ENCODE results near the gene CDH15. TPM values are rescaled to one million over a fixed set of nuclear protein-coding genes. Genes with fewer than 3 reads are reported as not detected.

The CDH15 gene
- total and polyA plus RNA-seq, 9 donors = 0.10 to 0.45 (median 0.30) TPM; not detected in 5

GRCh38 chr16:89154390-89155183, 17.0 kb upstream of the CDH15 start:
- Histone ChIP-seq H3K9me3 (no peaks in the 10 kb centered on the region), H3K27me3 (no peaks in the 10 kb centered on the region), H3K4me1 (ENCODE audit: insufficient read depth) (peaks cover 12% of the 10 kb centered on the region), H3K4me3 (no peak overlapping the region), H3K36me3 (no peaks in the 10 kb centered on the region), H3K27ac (no peak overlapping the region)
- no peak for TF ChIP-seq CTCF (IDR thresholded peaks at IDR 0.05)
- TF ChIP-seq POLR2A (IDR thresholded peaks at IDR 0.05) = no peak
- no peak for TF ChIP-seq EP300 (IDR thresholded peaks at IDR 0.05)
- no peak for DNase-seq
- 55 to 66% (median 56%) methylated on average over 24 of the region's 24 CpGs for WGBS, 3 donors
- intact Hi-C loops (cut with DNase I) = no loop called here

- Histone ChIP-seq H3K27ac (no peak overlapping the region), H3K27me3 (no peaks in the 10 kb centered on the region), H3K4me1 (ENCODE audit: insufficient read depth) (peaks cover 12% of the 10 kb centered on the region), H3K4me3 (no peak overlapping the region), H3K9me3 (no peaks in the 10 kb centered on the region), H3K36me3 (no peaks in the 10 kb centered on the region)
- peak; percentile 58 to 88 (median 73) for DNase-seq
- intact Hi-C loops (cut with DNase I) = no loop called here
- 10 to 16% (median 13%) methylated on average over 18 to 19 of the region's 19 CpGs for WGBS, 3 donors
- no peak for TF ChIP-seq CTCF (IDR thresholded peaks at IDR 0.05)
- no peak for TF ChIP-seq EP300 (IDR thresholded peaks at IDR 0.05)
- TF ChIP-seq POLR2A (IDR thresholded peaks at IDR 0.05) = no peak
Measured at GRCh38 chr16:89155184-89155679, 16.3 kb upstream of the CDH15 start.

GRCh38 chr16:89155851-89156739, 15.5 kb upstream of the CDH15 start:
- intact Hi-C loops (cut with DNase I) = no loop called here
- no peak for DNase-seq
- H3K27ac ChIP-seq = no peak overlapping the region
- no peaks in the 10 kb centered on the region for H3K36me3 ChIP-seq
- H3K4me1 ChIP-seq (ENCODE audit: insufficient read depth) = peaks cover 12% of the 10 kb centered on the region
- no peaks in the 10 kb centered on the region for H3K9me3 ChIP-seq
- H3K27me3 ChIP-seq = no peaks in the 10 kb centered on the region
- WGBS, 3 donors = 44 to 62% (median 52%) methylated on average over 24 of the region's 24 CpGs
- H3K4me3 ChIP-seq = no peak overlapping the region
- TF ChIP-seq CTCF (IDR thresholded peaks at IDR 0.05) (no peak), POLR2A (IDR thresholded peaks at IDR 0.05) (no peak), EP300 (IDR thresholded peaks at IDR 0.05) (no peak)

GRCh38 chr16:89156740-89157645, 14.6 kb upstream of the CDH15 start:
- H3K4me3 ChIP-seq = no peak overlapping the region
- TF ChIP-seq CTCF (IDR thresholded peaks at IDR 0.05) (no peak), EP300 (IDR thresholded peaks at IDR 0.05) (no peak), POLR2A (IDR thresholded peaks at IDR 0.05) (no peak)
- 60 to 71% (median 68%) methylated on average over 24 to 26 of the region's 26 CpGs for WGBS, 3 donors
- no peaks in the 10 kb centered on the region for H3K9me3 ChIP-seq
- H3K36me3 ChIP-seq = no peaks in the 10 kb centered on the region
- no peaks in the 10 kb centered on the region for H3K27me3 ChIP-seq
- no peak overlapping the region for H3K27ac ChIP-seq
- intact Hi-C loops (cut with DNase I) = no loop called here
- no peak for DNase-seq
- peaks cover 12% of the 10 kb centered on the region for H3K4me1 ChIP-seq (ENCODE audit: insufficient read depth)

Measured in ovary (tissue), 9 donors.